Neural progenitor cell (in vitro differentiated cells): ENCODE data around the gene FAM110D. TPM values are rescaled to one million over a fixed set of nuclear protein-coding genes. Genes with fewer than 3 reads are reported as not detected.

Source experiments
- DNase-seq: peaks from one replicate; pipeline ENCODE4 v3.0.0-alpha.2; 2016; ENCODE audit warnings: low spot score
- H2AFZ ChIP-seq: fragments of 200-600 bp; sonication (generic); replicated peaks from 2 replicates; pipeline ENCODE4 v1.6.1; 2016; ENCODE audit warnings: antibody characterized with exemption
- H3F3A ChIP-seq: fragments of 200-600 bp; sonication (generic); 2 replicates; pipeline ENCODE4 v1.6.1; 2016; ENCODE audit warnings: antibody characterized with exemption, low read depth
- H3K27ac ChIP-seq: fragments of 200-600 bp; sonication (generic); 2 replicates; pipeline ENCODE4 v1.5.1; 2016; ENCODE audit warnings: mild to moderate bottlenecking
- H3K27me3 ChIP-seq: fragments of 200-600 bp; sonication (generic); 2 replicates; pipeline ENCODE4 v1.6.1; 2016; ENCODE audit warnings: mild to moderate bottlenecking, moderate library complexity
- H3K36me3 ChIP-seq: fragments of 200-600 bp; sonication (generic); 2 replicates; pipeline ENCODE4 v1.5.1; 2016
- H3K4me1 ChIP-seq: fragments of 200-600 bp; sonication (generic); 2 replicates; pipeline ENCODE4 v1.6.1; 2016; ENCODE audit warnings: mixed run types
- H3K4me2 ChIP-seq: fragments of 200-600 bp; sonication (generic); 2 replicates; pipeline ENCODE4 v1.6.1; 2016
- H3K4me3 ChIP-seq: fragments of 200-600 bp; sonication (generic); 2 replicates; pipeline ENCODE4 v1.5.1; 2016
- H3K79me2 ChIP-seq: fragments of 200-600 bp; sonication (generic); 2 replicates; pipeline ENCODE4 v1.6.1; 2016; ENCODE audit warnings: low read depth
- H3K9ac ChIP-seq: fragments of 200-600 bp; sonication (generic); 2 replicates; pipeline ENCODE4 v1.6.1; 2016
- H3K9me3 ChIP-seq: fragments of 200-600 bp; sonication (generic); 2 replicates; pipeline ENCODE4 v1.5.1; 2016; ENCODE audit warnings: low read depth
- H4K20me1 ChIP-seq: fragments of 200-600 bp; sonication (generic); 2 replicates; pipeline ENCODE4 v1.6.1; 2016; ENCODE audit warnings: low read depth
- H3K27ac Mint-ChIP-seq: 3 replicates; pipeline ENCODE4 v1.8.0; 2021; ENCODE audit warnings: mixed read lengths
- H3K27me3 Mint-ChIP-seq: 2 replicates; pipeline ENCODE4 v1.8.0; 2022; ENCODE audit warnings: low read depth, mild to moderate bottlenecking, inconsistent platforms, moderate library complexity, mixed read lengths; ENCODE audit not compliant: insufficient read depth
- H3K36me3 Mint-ChIP-seq: 3 replicates; pipeline ENCODE4 v1.8.0; 2021; ENCODE audit warnings: mixed read lengths
- H3K4me1 Mint-ChIP-seq: 3 replicates; pipeline ENCODE4 v1.8.0; 2021; ENCODE audit warnings: mixed read lengths
- H3K4me3 Mint-ChIP-seq: 3 replicates; pipeline ENCODE4 v1.8.0; 2021; ENCODE audit warnings: mild to moderate bottlenecking, moderate library complexity, mixed read lengths
- H3K9me3 Mint-ChIP-seq: 3 replicates; pipeline ENCODE4 v1.8.0; 2020; ENCODE audit warnings: mixed read lengths
- CTCF ChIP-seq: fragments of 200-600 bp; sonication (generic); IDR thresholded peaks from 2 replicates; pipeline ENCODE4 v1.5.1; 2017; ENCODE audit warnings: antibody characterized with exemption, mild to moderate bottlenecking
- EZH2 ChIP-seq: fragments of 200-600 bp; sonication (generic); IDR thresholded peaks from 2 replicates; pipeline ENCODE4 v1.6.1; 2017; ENCODE audit warnings: antibody characterized with exemption, mild to moderate bottlenecking, moderate library complexity
- EZH2phosphoT487 ChIP-seq: fragments of 200-600 bp; sonication (generic); IDR thresholded peaks from 2 replicates; pipeline ENCODE4 v1.6.1; 2017; ENCODE audit warnings: antibody characterized with exemption
- total RNA-seq: library from RNA; depleted of rRNA; stranded (reverse); fragments of >200 nt; gene quantifications from 2 replicates; pipeline ENCODE4 v1.2.3, GENCODE V29; 2015; ENCODE audit warnings: low replicate concordance

The FAM110D gene
- total RNA-seq, 1 donor from 2014 or later, result 0.28 TPM

- H3K36me3 ChIP-seq, result no peaks in the 10 kb centered on the region
- H3K4me1 ChIP-seq, result peaks cover 17% of the 10 kb centered on the region
- H3K27me3 ChIP-seq, result no peaks in the 10 kb centered on the region
- no peaks in the 10 kb centered on the region for H3K9me3 ChIP-seq
- H3K4me2 ChIP-seq, result no peak overlapping the region
- H3K27ac Mint-ChIP-seq, result no peak overlapping the region
- H3K36me3 Mint-ChIP-seq, result no peaks in the 10 kb centered on the region
- no peak overlapping the region for H3K9ac ChIP-seq
- H3K79me2 ChIP-seq, result peaks cover 8% of the 10 kb centered on the region
- peaks cover 3% of the 10 kb centered on the region for H4K20me1 ChIP-seq
- no peaks in the 10 kb centered on the region for H3K27me3 Mint-ChIP-seq
- H3K4me3 ChIP-seq, result no peak overlapping the region
- TF ChIP-seq EZH2 (no peak), CTCF (no peak), EZH2phosphoT487 (no peak)
- no peak overlapping the region for H3K4me3 Mint-ChIP-seq
- H2AFZ ChIP-seq, result no peak overlapping the region
- peaks cover 16% of the 10 kb centered on the region for H3K4me1 Mint-ChIP-seq
- H3F3A ChIP-seq, result peaks cover 13% of the 10 kb centered on the region
- no peak overlapping the region for H3K27ac ChIP-seq
- no peak for DNase-seq
- H3K9me3 Mint-ChIP-seq, result no peaks in the 10 kb centered on the region
These were observed 16.5 kb downstream of the FAM110D start for GRCh38 chr1:26175346-26175745.

- H3K9ac ChIP-seq, result no peak within 1 kb of the TSS
- no peaks in the 10 kb centered on the region for H3K4me1 ChIP-seq
- H3K27ac ChIP-seq, result no peak within 1 kb of the TSS
- H3K9me3 Mint-ChIP-seq, result no peaks in the 10 kb centered on the region
- peak within 1 kb of the TSS; percentile 49 for H3K4me3 ChIP-seq
- H3F3A ChIP-seq, result peaks cover 13% of the 10 kb centered on the region
- H3K27ac Mint-ChIP-seq, result peak within 1 kb of the TSS; percentile 39
- H3K27me3 ChIP-seq, result no peaks in the 10 kb centered on the region
- H3K36me3 Mint-ChIP-seq, result peaks cover 2% of the 10 kb centered on the region
- peaks cover 13% of the 10 kb centered on the region for H3K4me1 Mint-ChIP-seq
- no peak within 1 kb of the TSS for H3K4me3 Mint-ChIP-seq
- H3K27me3 Mint-ChIP-seq, result peaks cover 2% of the 10 kb centered on the region
- H4K20me1 ChIP-seq, result no peaks in the 10 kb centered on the region
- no peaks in the 10 kb centered on the region for H3K36me3 ChIP-seq
- H3K79me2 ChIP-seq, result no peaks in the 10 kb centered on the region
- DNase-seq, result peak; percentile 84
- H3K4me2 ChIP-seq, result peak within 1 kb of the TSS; percentile 77
- no peak for TF ChIP-seq EZH2phosphoT487
- TF ChIP-seq CTCF, result peak; percentile 48
- no peaks in the 10 kb centered on the region for H3K9me3 ChIP-seq
- H2AFZ ChIP-seq, result peak within 1 kb of the TSS; percentile 87
These were observed 18.4 kb downstream of the FAM110D start, which contains the start of gene CNKSR1 for GRCh38 chr1:26177182-26177684. TSS of gene CNKSR1 (plus strand) at chr1:26177491. CDS start at chr1:26177548, 57 bp downstream.

- Histone ChIP-seq H3K79me2 (no peaks in the 10 kb centered on the region), H3K9me3 (no peaks in the 10 kb centered on the region), H3K4me3 (no peak overlapping the region), H3K4me1 (no peaks in the 10 kb centered on the region), H3K36me3 (no peaks in the 10 kb centered on the region), H3F3A (peaks cover 9% of the 10 kb centered on the region), H3K27me3 (no peaks in the 10 kb centered on the region), H3K27ac (no peak overlapping the region), H2AFZ (no peak overlapping the region), H3K4me2 (no peak overlapping the region), H3K9ac (no peak overlapping the region), H4K20me1 (no peaks in the 10 kb centered on the region)
- H3K27me3 Mint-ChIP-seq, result peaks cover 2% of the 10 kb centered on the region
- peaks cover 2% of the 10 kb centered on the region for H3K36me3 Mint-ChIP-seq
- H3K9me3 Mint-ChIP-seq, result no peaks in the 10 kb centered on the region
- no peak for TF ChIP-seq EZH2phosphoT487
- TF ChIP-seq EZH2, result no peak
- no peak for TF ChIP-seq CTCF
- H3K4me1 Mint-ChIP-seq, result peaks cover 13% of the 10 kb centered on the region
- no peak for DNase-seq
- no peak overlapping the region for H3K4me3 Mint-ChIP-seq
- no peak overlapping the region for H3K27ac Mint-ChIP-seq
These were observed 21.2 kb downstream of the FAM110D start for GRCh38 chr1:26180010-26180506.
